NCI-H524 (cell line): Measurements from ENCODE around the gene KIF26A.

Source experiments
- DNase-seq, 2 experiments: peaks; one replicate each; lab custom pipeline; 2025; lab: John Stamatoyannopoulos, UW

The KIF26A gene

GRCh38 chr14:104101086-104101621 lies 37.2 kb upstream of the KIF26A start:
- DNase-seq, result no peak

DNA sequence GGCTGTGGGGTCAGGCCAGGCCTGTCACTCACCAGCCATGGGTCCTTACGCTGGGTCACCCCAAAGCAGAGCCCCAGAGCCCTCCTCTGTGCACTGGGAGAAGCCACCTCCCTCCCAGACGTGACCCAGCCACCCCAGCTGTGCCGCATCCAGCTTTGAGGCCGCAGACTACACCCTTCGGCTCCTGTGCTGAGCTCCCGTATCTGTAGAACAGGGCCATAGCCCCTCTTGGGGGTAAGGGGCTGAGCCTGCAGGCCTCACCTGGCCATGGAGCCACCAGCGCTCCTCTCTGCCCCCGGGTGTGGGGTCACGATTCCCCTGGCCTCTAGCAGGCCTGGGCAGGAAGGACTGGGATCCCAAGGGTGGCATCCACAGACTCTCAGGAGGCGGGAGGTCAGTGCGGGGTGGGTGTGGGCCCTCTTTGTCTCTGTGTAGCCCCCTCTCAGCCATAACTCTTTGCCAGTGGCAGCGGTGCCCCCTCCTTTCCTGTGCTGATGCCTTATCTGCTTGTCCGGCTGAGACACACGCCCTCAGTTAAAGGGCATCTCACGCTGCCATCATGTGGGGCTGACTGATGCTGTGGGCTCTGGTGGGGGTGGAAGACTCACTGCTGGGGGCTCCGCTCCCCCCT lies 36.6 kb upstream of the KIF26A start:
- no peak for DNase-seq

DNA sequence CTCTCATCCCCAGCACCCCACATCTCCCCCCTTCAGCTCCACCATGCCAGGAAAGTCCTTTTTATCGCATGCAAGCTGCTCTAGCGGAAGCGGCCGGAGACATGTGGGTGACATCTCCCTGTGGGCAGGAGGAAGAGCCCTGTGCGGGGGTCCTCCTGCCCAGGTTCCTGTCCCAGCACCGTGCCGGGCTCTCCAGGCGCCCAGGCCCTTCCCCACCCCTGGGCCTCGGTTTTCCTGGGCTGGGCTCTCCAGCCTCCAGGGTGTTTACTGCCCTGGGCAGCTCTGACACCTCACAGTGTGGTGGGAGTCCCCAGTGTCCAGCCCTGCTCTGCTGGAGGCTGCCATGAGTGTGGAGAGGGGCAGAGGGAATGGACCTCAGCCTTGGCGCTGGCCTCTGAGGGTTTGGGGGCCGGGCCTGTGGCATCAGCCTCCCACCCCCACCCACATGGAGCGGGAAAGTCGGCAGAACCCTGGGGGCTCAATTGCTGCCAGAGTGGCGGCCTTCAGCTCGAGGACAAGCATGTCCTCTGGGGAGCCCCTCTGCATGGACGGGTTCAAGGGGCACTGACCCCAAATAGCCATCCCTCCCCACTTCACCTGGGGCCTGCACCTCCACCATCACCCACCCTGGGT lies 36.0 kb upstream of the KIF26A start:
- DNase-seq, result no peak

- no peak for DNase-seq
Measured at GRCh38 chr14:104103061-104103445, 35.3 kb upstream of the KIF26A start.

GRCh38 chr14:104103446-104104075 lies 34.8 kb upstream of the KIF26A start:
- no peak for DNase-seq

GRCh38 chr14:104104076-104104901 lies 34.1 kb upstream of the KIF26A start:
- no peak for DNase-seq

- DNase-seq, result no peak
Measured at GRCh38 chr14:104105071-104105821, 33.1 kb upstream of the KIF26A start.

GRCh38 chr14:104105822-104106470 lies 32.4 kb upstream of the KIF26A start:
- DNase-seq, result no peak

- no peak for DNase-seq
Measured at GRCh38 chr14:104106471-104106991, 31.9 kb upstream of the KIF26A start.

DNA sequence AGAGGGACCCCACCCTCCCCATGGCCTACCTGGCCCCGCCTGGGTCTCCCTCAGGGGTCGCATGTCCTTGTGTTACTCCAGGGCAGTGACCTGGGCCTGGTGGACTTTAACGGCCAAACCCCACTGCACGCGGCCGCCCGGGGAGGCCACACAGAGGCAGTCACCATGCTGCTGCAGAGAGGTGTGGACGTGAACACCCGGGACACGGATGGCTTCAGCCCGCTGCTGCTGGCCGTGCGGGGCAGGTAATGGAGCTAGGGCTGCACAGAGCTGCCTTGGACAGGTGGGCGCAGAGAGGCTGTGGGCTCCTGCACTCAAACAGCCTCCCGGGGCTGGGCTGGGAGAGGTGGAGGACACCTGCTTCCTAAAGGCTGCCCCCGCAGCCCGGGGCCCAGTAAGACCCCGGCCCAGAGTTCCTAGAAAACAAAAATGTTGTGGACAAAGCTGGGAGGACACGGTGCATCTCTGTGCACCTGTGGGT lies 31.2 kb upstream of the KIF26A start:
- no peak for DNase-seq

DNA sequence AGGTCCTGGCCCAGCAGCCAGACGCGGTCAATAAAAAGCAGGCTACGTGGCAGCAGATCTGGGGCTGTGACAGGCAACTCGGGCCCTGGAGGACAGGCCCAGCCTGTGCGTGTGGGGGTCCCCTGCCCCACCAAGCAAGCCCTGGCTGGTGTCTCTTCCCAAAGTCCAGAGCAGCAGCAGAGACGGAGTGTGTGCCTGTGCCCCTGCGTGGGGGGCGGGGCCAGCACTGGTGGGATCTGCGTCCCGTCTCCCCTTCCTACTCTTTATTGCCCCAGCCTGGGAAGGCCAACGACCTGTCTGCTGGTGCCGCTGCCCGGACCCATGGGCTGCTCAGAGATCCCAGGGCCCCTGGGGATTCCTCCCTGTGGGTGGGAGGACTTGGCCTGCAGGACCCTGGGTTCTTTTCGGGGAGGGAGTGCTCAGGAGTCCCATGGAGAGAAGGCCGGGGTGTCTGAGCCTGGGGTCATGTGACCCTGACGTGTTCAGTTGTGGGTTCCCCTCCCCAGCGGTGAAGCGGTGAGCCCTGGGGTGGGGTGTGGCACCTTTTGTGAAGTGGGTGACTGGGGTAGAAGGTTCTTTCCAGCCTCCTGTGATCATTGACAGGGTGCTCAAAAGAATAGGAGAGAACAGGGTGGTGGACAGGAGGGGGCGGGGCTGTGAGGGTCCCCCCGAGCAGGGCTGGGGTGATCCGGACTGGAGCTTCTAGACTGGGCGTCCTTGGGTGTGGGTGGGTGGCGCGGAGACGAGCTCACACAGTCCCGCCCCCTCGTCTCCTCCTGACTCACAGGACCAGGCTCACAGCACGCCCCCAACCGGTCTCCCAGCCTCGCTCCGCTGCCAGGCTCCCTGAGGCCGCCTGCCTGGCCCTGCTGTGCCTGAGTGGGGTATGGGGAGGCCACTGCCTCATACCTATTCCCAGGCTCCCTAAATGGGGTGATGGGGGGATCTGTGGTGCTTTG lies 30.5 kb upstream of the KIF26A start:
- DNase-seq, result no peak

- DNase-seq, result no peak
Measured at GRCh38 chr14:104108570-104109541, 29.5 kb upstream of the KIF26A start.

GRCh38 chr14:104109731-104110361 lies 28.5 kb upstream of the KIF26A start:
- no peak for DNase-seq

DNA sequence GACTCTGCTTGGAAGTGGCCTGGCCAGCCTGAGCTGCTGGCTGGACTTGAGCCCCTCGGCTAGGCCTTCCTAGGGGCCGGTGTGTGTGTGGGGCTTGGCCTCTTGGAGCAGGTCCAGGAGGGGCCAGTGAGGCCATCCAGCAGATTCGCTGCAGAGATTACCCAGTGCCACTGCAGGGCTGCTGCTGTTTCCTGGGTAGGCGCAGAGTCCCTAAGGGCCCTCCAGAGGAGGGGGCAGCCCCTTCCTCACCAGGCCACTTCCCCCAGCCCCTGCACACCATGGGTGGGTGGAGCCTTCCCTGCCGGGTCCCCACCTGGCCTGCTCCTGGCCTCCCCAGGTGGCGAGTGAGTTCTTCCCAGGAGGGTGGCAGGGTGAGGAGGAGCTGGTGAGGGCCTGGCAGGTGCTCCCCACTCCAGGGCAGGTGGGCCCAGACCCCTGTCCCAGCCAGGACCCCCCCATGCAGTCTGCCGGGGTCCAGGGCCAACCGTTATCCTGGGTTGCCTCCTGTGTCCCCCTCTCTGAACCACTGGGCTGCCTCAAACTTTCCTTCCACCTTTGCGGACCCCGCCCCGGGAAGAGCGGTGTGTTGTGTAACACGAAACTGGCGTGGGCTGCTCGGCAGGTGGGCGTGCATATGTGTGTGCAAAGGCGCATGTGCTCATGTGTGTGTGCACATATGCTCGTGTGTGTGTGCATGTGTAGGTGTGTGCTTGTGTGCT lies 27.7 kb upstream of the KIF26A start:
- no peak for DNase-seq

GRCh38 chr14:104111301-104112112 lies 26.9 kb upstream of the KIF26A start:
- no peak for DNase-seq

GRCh38 chr14:104112113-104112505 lies 26.3 kb upstream of the KIF26A start:
- no peak for DNase-seq
